ENCODE measurements around the gene KRT23. TPM values are rescaled to one million over a fixed set of nuclear protein-coding genes. Genes with fewer than 3 reads are reported as not detected.

Gene KRT23
- total RNA-seq, 1 experiment from 2014 or later = not detected

- Histone ChIP-seq H2BK5ac (ENCODE audit: insufficient read length, low read length) (no peak overlapping the region), H4K8ac (replicated peaks; ENCODE audit: insufficient read length, low read depth, low read length) (no peak overlapping the region), H4K20me1 (ENCODE audit: control insufficient read depth, insufficient read depth, insufficient read length) (no peaks in the 10 kb centered on the region), H3K23me2 (ENCODE audit: insufficient read length, low read depth, low read length, poor library complexity, severe bottlenecking) (no peaks in the 10 kb centered on the region), H2AFZ (ENCODE audit: low read length) (no peak overlapping the region), H2BK120ac (ENCODE audit: low read depth, low read length, poor library complexity, severe bottlenecking) (no peak overlapping the region), H3K14ac (ENCODE audit: insufficient read depth, low read length) (no peak overlapping the region), H3K56ac (ENCODE audit: insufficient read length, low read depth, low read length) (no peak overlapping the region), H3K9me3 (ENCODE audit: control insufficient read depth, low read depth, low read length) (no peaks in the 10 kb centered on the region), H3K9ac (ENCODE audit: extremely low read depth, insufficient read length, low read length) (no peak overlapping the region), H2BK12ac (ENCODE audit: insufficient read length, low read depth, low read length) (no peak overlapping the region), H3K4me1 (ENCODE audit: insufficient read depth, low read length) (no peaks in the 10 kb centered on the region; the same call in 1 of the 2 replicates), H3K79me1 (ENCODE audit: insufficient read depth, low read depth, low read length, poor library complexity, severe bottlenecking) (no peaks in the 10 kb centered on the region), H2AK5ac (ENCODE audit: insufficient read length, low read length) (no peak overlapping the region), H4K5ac (ENCODE audit: insufficient read length, low read depth, low read length) (no peak overlapping the region), H3K18ac (ENCODE audit: insufficient read length, low read depth, low read length) (no peak overlapping the region), H2BK20ac (ENCODE audit: low read depth, low read length, poor library complexity, severe bottlenecking) (no peak overlapping the region), H3K79me2 (ENCODE audit: insufficient read depth, low read length) (no peaks in the 10 kb centered on the region), H3K4me2 (ENCODE audit: insufficient read depth, insufficient read length, low read length) (no peak overlapping the region), H3T11ph (ENCODE audit: low read length) (no peak overlapping the region), H2BK15ac (ENCODE audit: low read depth, low read length) (no peak overlapping the region), H3K4ac (ENCODE audit: low read depth, low read length) (no peak overlapping the region), H4K91ac (ENCODE audit: insufficient read length, low read depth, low read length) (no peak overlapping the region), H3K23ac (ENCODE audit: insufficient read length, low read depth, low read length) (no peak overlapping the region), H3K27ac (ENCODE audit: insufficient read length, low read depth, low read length) (no peak overlapping the region), H3K27me3 (ENCODE audit: insufficient read depth, low read length) (no peaks in the 10 kb centered on the region)
- H3K36me3 Mint-ChIP-seq (ENCODE audit: insufficient read depth in 1 of 3, low read depth in 3 of 3) = 0 out of 7 replicates have a peak, but pooled peaks cover 0 to 3% (median 0%) of the 10 kb centered on the region in 3 experiments
- DNase-seq = no peak
- H3K4me3 Mint-ChIP-seq = no peak overlapping the region
- H3K27me3 Mint-ChIP-seq (ENCODE audit: low read depth) = no peaks in the 10 kb centered on the region; the same call in 1 of the 2 replicates
- peaks cover 5 to 9% of the 10 kb centered on the region in 2 experiments for H3K4me1 Mint-ChIP-seq
- peaks cover 0 to 2% of the 10 kb centered on the region in 2 experiments; a peak in 1 of 5 replicates for H3K9me3 Mint-ChIP-seq
- H3K27ac Mint-ChIP-seq = no peak overlapping the region
- TF ChIP-seq, protein P1, sequence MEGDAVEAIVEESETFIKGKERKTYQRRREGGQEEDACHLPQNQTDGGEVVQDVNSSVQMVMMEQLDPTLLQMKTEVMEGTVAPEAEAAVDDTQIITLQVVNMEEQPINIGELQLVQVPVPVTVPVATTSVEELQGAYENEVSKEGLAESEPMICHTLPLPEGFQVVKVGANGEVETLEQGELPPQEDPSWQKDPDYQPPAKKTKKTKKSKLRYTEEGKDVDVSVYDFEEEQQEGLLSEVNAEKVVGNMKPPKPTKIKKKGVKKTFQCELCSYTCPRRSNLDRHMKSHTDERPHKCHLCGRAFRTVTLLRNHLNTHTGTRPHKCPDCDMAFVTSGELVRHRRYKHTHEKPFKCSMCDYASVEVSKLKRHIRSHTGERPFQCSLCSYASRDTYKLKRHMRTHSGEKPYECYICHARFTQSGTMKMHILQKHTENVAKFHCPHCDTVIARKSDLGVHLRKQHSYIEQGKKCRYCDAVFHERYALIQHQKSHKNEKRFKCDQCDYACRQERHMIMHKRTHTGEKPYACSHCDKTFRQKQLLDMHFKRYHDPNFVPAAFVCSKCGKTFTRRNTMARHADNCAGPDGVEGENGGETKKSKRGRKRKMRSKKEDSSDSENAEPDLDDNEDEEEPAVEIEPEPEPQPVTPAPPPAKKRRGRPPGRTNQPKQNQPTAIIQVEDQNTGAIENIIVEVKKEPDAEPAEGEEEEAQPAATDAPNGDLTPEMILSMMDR (conservative IDR thresholded peaks at IDR 0.05) = no peak
Observed at GRCh38 chr17:40975516-40975915, 38.1 kb upstream of the KRT23 start.

Data from H9 (cell line).